Measurements from ENCODE around the gene DCP1B. TPM values are rescaled to one million over a fixed set of nuclear protein-coding genes. Genes with fewer than 3 reads are reported as not detected.
A peak's percentile ranks its signal among the peaks of the same experiment; 100 is the strongest.

The DCP1B gene
- total and polyA plus RNA-seq, 2 donors from 2014 or later, result 11.3 to 15.0 TPM

GRCh38 chr12:1927751-1928351 lies 76.4 kb downstream of the DCP1B start:
- H3K36me3 ChIP-seq (ENCODE audit: control insufficient read depth in 2 of 3, insufficient read depth in 3 of 3, low read length in 3 of 3), result peaks cover 0 to under 1% (median 0%) of the 10 kb centered on the region in 3 donors
- DNase-seq, result peak in 2 of 5 donors; percentile 9 to 10
- H3K4me1 ChIP-seq (ENCODE audit: control insufficient read depth in 2 of 3, insufficient read depth in 2 of 3, low read depth in 1 of 3, low read length in 3 of 3), result peaks cover 2 to 9% (median 5%) of the 10 kb centered on the region in 3 donors
- H3K9ac ChIP-seq (ENCODE audit: low read length in 3 of 3), result no peak overlapping the region
- no peak overlapping the region for H3K4me3 ChIP-seq (ENCODE audit: low read length in 3 of 3)
- H3K27me3 ChIP-seq (ENCODE audit: control insufficient read depth, insufficient read depth, low read length), result no peaks in the 10 kb centered on the region
- H3K9me3 ChIP-seq (ENCODE audit: control insufficient read depth in 2 of 3, insufficient read depth in 1 of 3, low read length in 3 of 3), result peaks cover 0 to 2% (median 0%) of the 10 kb centered on the region in 3 donors
- intact Hi-C loops (cut with DNase I), result no loop called here
- no peak for TF ChIP-seq CTCF (IDR thresholded peaks at IDR 0.05; ENCODE audit: borderline replicate concordance, extremely low read depth, insufficient read depth)
- no peak for FAIRE-seq
- H3K27ac ChIP-seq (ENCODE audit: low read depth in 2 of 2, low read length in 2 of 2), result no peak overlapping the region

GRCh38 chr12:1927051-1927680 lies 77.1 kb downstream of the DCP1B start:
- no peak for TF ChIP-seq CTCF (IDR thresholded peaks at IDR 0.05; ENCODE audit: borderline replicate concordance, extremely low read depth, insufficient read depth)
- peak in 2 of 5 donors; percentile 7 to 24 for DNase-seq
- Histone ChIP-seq H3K9me3 (ENCODE audit: control insufficient read depth in 2 of 3, insufficient read depth in 1 of 3, low read length in 3 of 3) (no peaks in the 10 kb centered on the region), H3K27ac (ENCODE audit: low read depth in 2 of 2, low read length in 2 of 2) (no peak overlapping the region), H3K4me3 (ENCODE audit: low read length in 3 of 3) (no peak overlapping the region), H3K36me3 (ENCODE audit: control insufficient read depth in 2 of 3, insufficient read depth in 3 of 3, low read length in 3 of 3) (no peaks in the 10 kb centered on the region), H3K4me1 (ENCODE audit: control insufficient read depth in 2 of 3, insufficient read depth in 2 of 3, low read depth in 1 of 3, low read length in 3 of 3) (peaks cover 0 to 3% (median 0%) of the 10 kb centered on the region in 3 donors), H3K9ac (ENCODE audit: low read length in 3 of 3) (no peak overlapping the region), H3K27me3 (ENCODE audit: control insufficient read depth, insufficient read depth, low read length) (no peaks in the 10 kb centered on the region)
- FAIRE-seq, result no peak
- intact Hi-C loops (cut with DNase I), result no loop called here

GRCh38 chr12:1926251-1926657 lies 78.0 kb downstream of the DCP1B start:
- intact Hi-C loops (cut with DNase I), result no loop called here
- TF ChIP-seq CTCF (IDR thresholded peaks at IDR 0.05; ENCODE audit: borderline replicate concordance, extremely low read depth, insufficient read depth), result no peak
- Histone ChIP-seq H3K27ac (ENCODE audit: low read depth in 2 of 2, low read length in 2 of 2) (no peak overlapping the region), H3K9me3 (ENCODE audit: control insufficient read depth in 2 of 3, insufficient read depth in 1 of 3, low read length in 3 of 3) (no peaks in the 10 kb centered on the region), H3K27me3 (ENCODE audit: control insufficient read depth, insufficient read depth, low read length) (no peaks in the 10 kb centered on the region), H3K9ac (ENCODE audit: low read length in 3 of 3) (no peak overlapping the region), H3K4me1 (ENCODE audit: control insufficient read depth in 2 of 3, insufficient read depth in 2 of 3, low read depth in 1 of 3, low read length in 3 of 3) (no peaks in the 10 kb centered on the region), H3K36me3 (ENCODE audit: control insufficient read depth in 2 of 3, insufficient read depth in 3 of 3, low read length in 3 of 3) (no peaks in the 10 kb centered on the region), H3K4me3 (ENCODE audit: low read length in 3 of 3) (no peak overlapping the region)
- FAIRE-seq (no peak), DNase-seq (peak in 2 of 5 donors; percentile 7 to 11)
